ENCODE results near the gene MRPL50.
"Not testable (repeated sequence)": the region's sequence is repeated elsewhere in the genome, so short reads cannot be mapped to it uniquely, and the experiment has no call there.

MRPL50 gene

DNA sequence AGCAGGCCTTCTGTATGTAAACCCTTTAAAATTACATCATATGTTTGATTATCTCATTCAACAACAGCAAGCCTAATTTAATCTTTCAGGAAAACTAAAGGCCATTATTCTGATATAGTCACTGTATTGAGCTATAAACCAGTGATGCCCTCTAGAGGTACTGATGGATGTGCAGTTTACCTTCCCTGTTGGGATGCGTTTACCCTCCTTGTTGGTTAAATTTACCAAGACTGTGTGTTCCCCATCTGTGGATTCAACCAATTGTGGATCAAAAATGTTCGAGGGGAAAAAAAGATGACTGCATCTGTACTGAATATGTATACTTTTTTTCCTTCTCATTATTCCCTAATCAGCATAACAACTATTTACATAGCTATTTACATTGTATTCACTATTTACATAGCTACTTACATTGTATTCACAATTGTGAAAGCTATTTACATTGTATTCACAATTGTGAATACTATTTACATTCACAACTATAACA lies 9.9 kb downstream of the MRPL50 start:
- H3K4me3 ChIP-seq (ENCODE audit: low read depth in 1 of 2, low read length in 2 of 2): no peak overlapping the region
- H3K9me3 ChIP-seq (ENCODE audit: insufficient read depth, low read length, severe bottlenecking): peaks cover 14% of the 10 kb centered on the region
- DNase-seq (no peak), ATAC-seq (ENCODE audit: insufficient read depth, low read depth) (no peak)
- H3K27me3 ChIP-seq (ENCODE audit: insufficient read depth, low read length, poor library complexity): no peaks in the 10 kb centered on the region
- no peak overlapping the region for H3K9ac ChIP-seq (ENCODE audit: low read depth, low read length)
- peaks cover 28% of the 10 kb centered on the region for H3K79me2 ChIP-seq (ENCODE audit: insufficient read depth, low read length)
- H2AFZ ChIP-seq (ENCODE audit: low read depth, low read length): no peak overlapping the region
- H4K20me1 ChIP-seq (ENCODE audit: insufficient read depth, low read length): peaks cover 3% of the 10 kb centered on the region; the same call in 1 of the 2 replicates
- peaks cover 40% of the 10 kb centered on the region; the same call in 1 of the 2 replicates for H3K36me3 ChIP-seq (ENCODE audit: insufficient read depth, low read length)
- no peaks in the 10 kb centered on the region for H3K4me1 ChIP-seq (ENCODE audit: insufficient read depth, low read length)
- no peak for TF ChIP-seq EZH2 (IDR thresholded peaks at IDR 0.05; ENCODE audit: borderline replicate concordance, low read depth, low read length, severe bottlenecking)
- TF ChIP-seq, protein P1, sequence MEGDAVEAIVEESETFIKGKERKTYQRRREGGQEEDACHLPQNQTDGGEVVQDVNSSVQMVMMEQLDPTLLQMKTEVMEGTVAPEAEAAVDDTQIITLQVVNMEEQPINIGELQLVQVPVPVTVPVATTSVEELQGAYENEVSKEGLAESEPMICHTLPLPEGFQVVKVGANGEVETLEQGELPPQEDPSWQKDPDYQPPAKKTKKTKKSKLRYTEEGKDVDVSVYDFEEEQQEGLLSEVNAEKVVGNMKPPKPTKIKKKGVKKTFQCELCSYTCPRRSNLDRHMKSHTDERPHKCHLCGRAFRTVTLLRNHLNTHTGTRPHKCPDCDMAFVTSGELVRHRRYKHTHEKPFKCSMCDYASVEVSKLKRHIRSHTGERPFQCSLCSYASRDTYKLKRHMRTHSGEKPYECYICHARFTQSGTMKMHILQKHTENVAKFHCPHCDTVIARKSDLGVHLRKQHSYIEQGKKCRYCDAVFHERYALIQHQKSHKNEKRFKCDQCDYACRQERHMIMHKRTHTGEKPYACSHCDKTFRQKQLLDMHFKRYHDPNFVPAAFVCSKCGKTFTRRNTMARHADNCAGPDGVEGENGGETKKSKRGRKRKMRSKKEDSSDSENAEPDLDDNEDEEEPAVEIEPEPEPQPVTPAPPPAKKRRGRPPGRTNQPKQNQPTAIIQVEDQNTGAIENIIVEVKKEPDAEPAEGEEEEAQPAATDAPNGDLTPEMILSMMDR (IDR thresholded peaks at IDR 0.05; ENCODE audit: borderline replicate concordance, extremely low read depth, low read length, poor library complexity, severe bottlenecking): peak; percentile 12
- H3K4me2 ChIP-seq (ENCODE audit: insufficient read depth, low read length): no peak overlapping the region
- no peak overlapping the region for H3K27ac ChIP-seq (ENCODE audit: low read length)

DNA sequence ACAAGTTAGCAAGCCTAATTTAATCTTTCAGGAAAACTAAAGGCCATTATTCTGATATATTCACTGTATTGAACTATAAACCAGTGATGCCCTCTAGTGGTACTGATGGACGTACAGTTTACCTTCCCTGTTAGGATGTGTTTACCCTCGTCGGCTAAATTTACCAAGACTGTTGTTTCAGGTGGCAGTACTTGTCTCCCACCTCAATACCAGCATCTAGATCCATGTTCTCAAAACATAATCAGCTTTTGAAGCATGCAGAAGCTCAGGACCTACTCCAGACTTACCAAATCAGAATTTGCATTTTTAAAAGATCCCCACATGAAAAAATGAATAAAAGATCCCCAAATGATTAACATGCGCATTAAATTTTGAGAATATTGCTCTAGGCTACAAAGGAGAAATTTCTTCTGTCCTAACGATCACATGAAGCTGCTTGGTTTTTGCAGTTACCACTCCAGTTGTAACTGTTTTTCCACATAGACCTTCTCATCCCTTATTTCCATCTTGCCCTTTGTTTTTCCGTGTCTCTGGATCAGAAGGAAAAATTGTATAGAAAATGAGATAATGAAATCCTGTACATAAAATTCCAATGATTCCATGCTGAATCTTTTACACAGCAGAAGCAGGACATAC lies 10.4 kb downstream of the MRPL50 start:
- Histone ChIP-seq H3K36me3 (ENCODE audit: insufficient read depth, low read length) (peaks cover 38% of the 10 kb centered on the region; the same call in 1 of the 2 replicates), H3K4me1 (ENCODE audit: insufficient read depth, low read length) (no peaks in the 10 kb centered on the region), H4K20me1 (ENCODE audit: insufficient read depth, low read length) (peaks cover under 1% of the 10 kb centered on the region; the same call in 1 of the 2 replicates), H3K9me3 (ENCODE audit: insufficient read depth, low read length, severe bottlenecking) (peaks cover 11% of the 10 kb centered on the region), H3K79me2 (ENCODE audit: insufficient read depth, low read length) (peaks cover 23% of the 10 kb centered on the region), H3K4me3 (ENCODE audit: low read depth in 1 of 2, low read length in 2 of 2) (no peak overlapping the region), H3K9ac (ENCODE audit: low read depth, low read length) (no peak overlapping the region), H2AFZ (ENCODE audit: low read depth, low read length) (no peak overlapping the region), H3K4me2 (ENCODE audit: insufficient read depth, low read length) (no peak overlapping the region), H3K27me3 (ENCODE audit: insufficient read depth, low read length, poor library complexity) (no peaks in the 10 kb centered on the region), H3K27ac (ENCODE audit: low read length) (no peak overlapping the region)
- TF ChIP-seq EZH2 (IDR thresholded peaks at IDR 0.05; ENCODE audit: borderline replicate concordance, low read depth, low read length, severe bottlenecking): no peak
- TF ChIP-seq, protein P1 (IDR thresholded peaks at IDR 0.05; ENCODE audit: borderline replicate concordance, extremely low read depth, low read length, poor library complexity, severe bottlenecking): peak; percentile 47
- no peak for DNase-seq
- ATAC-seq (ENCODE audit: insufficient read depth, low read depth): peak; percentile 55; the same call in 1 of the 3 replicates

- not testable (repeated sequence) for H3K4me1 ChIP-seq (ENCODE audit: insufficient read depth, low read length); H2AFZ ChIP-seq (ENCODE audit: low read depth, low read length); H3K4me2 ChIP-seq (ENCODE audit: insufficient read depth, low read length); H4K20me1 ChIP-seq (ENCODE audit: insufficient read depth, low read length); H3K79me2 ChIP-seq (ENCODE audit: insufficient read depth, low read length); H3K9me3 ChIP-seq (ENCODE audit: insufficient read depth, low read length, severe bottlenecking); H3K9ac ChIP-seq (ENCODE audit: low read depth, low read length); H3K4me3 ChIP-seq (ENCODE audit: low read depth in 1 of 2, low read length in 2 of 2); H3K27me3 ChIP-seq (ENCODE audit: insufficient read depth, low read length, poor library complexity); H3K27ac ChIP-seq (ENCODE audit: low read length); ATAC-seq (ENCODE audit: insufficient read depth, low read depth)
- H3K36me3 ChIP-seq (ENCODE audit: insufficient read depth, low read length): peaks cover 23% of the 10 kb centered on the region; the same call in 1 of the 2 replicates
- peak; percentile 20 for DNase-seq
Observed at GRCh38 chr9:101384873-101385536, 13.4 kb downstream of the MRPL50 start, which contains the start of gene BAAT. TSS of gene BAAT (minus strand) at chr9:101385006. CDS start at chr9:101371404, 13,602 bp downstream.

DNA sequence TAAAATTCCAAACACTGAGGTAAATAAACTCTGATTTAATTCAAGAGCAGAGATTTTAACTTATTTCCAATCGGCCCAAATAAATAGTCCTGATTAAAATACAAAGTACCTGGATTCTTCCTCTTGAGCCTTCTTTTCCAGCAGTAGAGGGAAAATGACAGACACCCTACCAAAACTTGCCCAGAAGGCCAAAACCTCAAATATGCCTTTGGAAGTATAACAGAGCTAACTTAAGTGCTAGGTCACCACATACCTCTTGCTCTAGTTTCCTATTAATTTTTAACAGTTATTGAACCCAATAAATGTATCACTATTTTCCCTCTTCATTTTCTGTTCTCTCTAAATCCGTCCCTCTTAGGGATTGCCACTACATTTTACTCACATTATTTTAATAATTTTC lies 15.1 kb downstream of the MRPL50 start:
- H3K27me3 ChIP-seq (ENCODE audit: insufficient read depth, low read length, poor library complexity): no peaks in the 10 kb centered on the region
- H3K79me2 ChIP-seq (ENCODE audit: insufficient read depth, low read length): no peaks in the 10 kb centered on the region
- H3K9ac ChIP-seq (ENCODE audit: low read depth, low read length): no peak overlapping the region
- no peak for TF ChIP-seq EZH2 (IDR thresholded peaks at IDR 0.05; ENCODE audit: borderline replicate concordance, low read depth, low read length, severe bottlenecking)
- TF ChIP-seq, protein P1 (IDR thresholded peaks at IDR 0.05; ENCODE audit: borderline replicate concordance, extremely low read depth, low read length, poor library complexity, severe bottlenecking): no peak
- peaks cover 7% of the 10 kb centered on the region; the same call in 1 of the 2 replicates for H3K36me3 ChIP-seq (ENCODE audit: insufficient read depth, low read length)
- no peak overlapping the region for H3K4me3 ChIP-seq (ENCODE audit: low read depth in 1 of 2, low read length in 2 of 2)
- no peak overlapping the region for H3K27ac ChIP-seq (ENCODE audit: low read length)
- H2AFZ ChIP-seq (ENCODE audit: low read depth, low read length): no peak overlapping the region
- H3K4me1 ChIP-seq (ENCODE audit: insufficient read depth, low read length): no peaks in the 10 kb centered on the region
- no peak for DNase-seq
- ATAC-seq (ENCODE audit: insufficient read depth, low read depth): no peak
- H3K9me3 ChIP-seq (ENCODE audit: insufficient read depth, low read length, severe bottlenecking): peaks cover 10% of the 10 kb centered on the region
- H3K4me2 ChIP-seq (ENCODE audit: insufficient read depth, low read length): no peak overlapping the region
- no peaks in the 10 kb centered on the region for H4K20me1 ChIP-seq (ENCODE audit: insufficient read depth, low read length)

Measured in DND-41 (cell line).